ENCODE data around the gene CASP8AP2.

- TF ChIP-seq CTCF (IDR thresholded peaks at IDR 0.05) (no peak), POLR2A (IDR thresholded peaks at IDR 0.05; ENCODE audit: low read depth) (no peak)
Measured at GRCh38 chr6:89853068-89853467, 23.4 kb downstream of the CASP8AP2 start.

Data from esophagus muscularis mucosa (tissue), 3 donors.